Measurements from ENCODE around the gene EMC1.

EMC1 gene

DNA sequence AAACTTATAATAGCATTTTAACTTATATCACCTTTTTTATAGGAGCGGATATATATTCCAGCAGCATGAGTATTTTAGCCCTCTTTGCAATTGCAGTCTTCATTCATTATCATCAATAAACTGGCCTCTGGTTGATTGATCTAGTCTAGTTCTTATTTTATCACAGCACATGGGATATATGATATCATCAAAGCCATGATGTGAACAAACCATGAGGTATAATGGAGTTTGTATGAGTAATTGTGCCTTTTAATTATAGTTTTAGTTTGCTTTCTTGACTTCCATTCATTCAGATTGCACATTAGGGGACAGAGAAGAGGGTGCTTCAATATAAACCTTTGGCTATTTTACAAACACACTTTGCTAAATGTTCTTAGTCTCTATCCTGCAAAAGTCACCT lies 37.7 kb downstream of the EMC1 start:
- H3K27ac ChIP-seq (replicated peaks): no peak overlapping the region
- TF ChIP-seq, protein P1, sequence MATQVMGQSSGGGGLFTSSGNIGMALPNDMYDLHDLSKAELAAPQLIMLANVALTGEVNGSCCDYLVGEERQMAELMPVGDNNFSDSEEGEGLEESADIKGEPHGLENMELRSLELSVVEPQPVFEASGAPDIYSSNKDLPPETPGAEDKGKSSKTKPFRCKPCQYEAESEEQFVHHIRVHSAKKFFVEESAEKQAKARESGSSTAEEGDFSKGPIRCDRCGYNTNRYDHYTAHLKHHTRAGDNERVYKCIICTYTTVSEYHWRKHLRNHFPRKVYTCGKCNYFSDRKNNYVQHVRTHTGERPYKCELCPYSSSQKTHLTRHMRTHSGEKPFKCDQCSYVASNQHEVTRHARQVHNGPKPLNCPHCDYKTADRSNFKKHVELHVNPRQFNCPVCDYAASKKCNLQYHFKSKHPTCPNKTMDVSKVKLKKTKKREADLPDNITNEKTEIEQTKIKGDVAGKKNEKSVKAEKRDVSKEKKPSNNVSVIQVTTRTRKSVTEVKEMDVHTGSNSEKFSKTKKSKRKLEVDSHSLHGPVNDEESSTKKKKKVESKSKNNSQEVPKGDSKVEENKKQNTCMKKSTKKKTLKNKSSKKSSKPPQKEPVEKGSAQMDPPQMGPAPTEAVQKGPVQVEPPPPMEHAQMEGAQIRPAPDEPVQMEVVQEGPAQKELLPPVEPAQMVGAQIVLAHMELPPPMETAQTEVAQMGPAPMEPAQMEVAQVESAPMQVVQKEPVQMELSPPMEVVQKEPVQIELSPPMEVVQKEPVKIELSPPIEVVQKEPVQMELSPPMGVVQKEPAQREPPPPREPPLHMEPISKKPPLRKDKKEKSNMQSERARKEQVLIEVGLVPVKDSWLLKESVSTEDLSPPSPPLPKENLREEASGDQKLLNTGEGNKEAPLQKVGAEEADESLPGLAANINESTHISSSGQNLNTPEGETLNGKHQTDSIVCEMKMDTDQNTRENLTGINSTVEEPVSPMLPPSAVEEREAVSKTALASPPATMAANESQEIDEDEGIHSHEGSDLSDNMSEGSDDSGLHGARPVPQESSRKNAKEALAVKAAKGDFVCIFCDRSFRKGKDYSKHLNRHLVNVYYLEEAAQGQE (IDR thresholded peaks at IDR 0.05; ENCODE audit: insufficient replicate concordance, low read depth): no peak
- TF ChIP-seq, protein P2, sequence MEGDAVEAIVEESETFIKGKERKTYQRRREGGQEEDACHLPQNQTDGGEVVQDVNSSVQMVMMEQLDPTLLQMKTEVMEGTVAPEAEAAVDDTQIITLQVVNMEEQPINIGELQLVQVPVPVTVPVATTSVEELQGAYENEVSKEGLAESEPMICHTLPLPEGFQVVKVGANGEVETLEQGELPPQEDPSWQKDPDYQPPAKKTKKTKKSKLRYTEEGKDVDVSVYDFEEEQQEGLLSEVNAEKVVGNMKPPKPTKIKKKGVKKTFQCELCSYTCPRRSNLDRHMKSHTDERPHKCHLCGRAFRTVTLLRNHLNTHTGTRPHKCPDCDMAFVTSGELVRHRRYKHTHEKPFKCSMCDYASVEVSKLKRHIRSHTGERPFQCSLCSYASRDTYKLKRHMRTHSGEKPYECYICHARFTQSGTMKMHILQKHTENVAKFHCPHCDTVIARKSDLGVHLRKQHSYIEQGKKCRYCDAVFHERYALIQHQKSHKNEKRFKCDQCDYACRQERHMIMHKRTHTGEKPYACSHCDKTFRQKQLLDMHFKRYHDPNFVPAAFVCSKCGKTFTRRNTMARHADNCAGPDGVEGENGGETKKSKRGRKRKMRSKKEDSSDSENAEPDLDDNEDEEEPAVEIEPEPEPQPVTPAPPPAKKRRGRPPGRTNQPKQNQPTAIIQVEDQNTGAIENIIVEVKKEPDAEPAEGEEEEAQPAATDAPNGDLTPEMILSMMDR (IDR thresholded peaks at IDR 0.05; ENCODE audit: insufficient read depth, low read length): no peak
- TF ChIP-seq GABPA (IDR thresholded peaks at IDR 0.05; ENCODE audit: low read depth): no peak
- no peak for TF ChIP-seq POLR2AphosphoS5 (IDR thresholded peaks at IDR 0.05; ENCODE audit: low read depth)
- TF ChIP-seq SPI1 (IDR thresholded peaks at IDR 0.05; ENCODE audit: borderline replicate concordance, low read depth): no peak
- DNase-seq (ENCODE audit: low read depth in 1 of 2, low spot score in 1 of 2): no peak
- H3K27me3 ChIP-seq (ENCODE audit: insufficient read depth, poor library complexity, severe bottlenecking): no peaks in the 10 kb centered on the region
- H3K4me3 ChIP-seq (replicated peaks; ENCODE audit: insufficient read depth, low read length): no peak overlapping the region

DNA sequence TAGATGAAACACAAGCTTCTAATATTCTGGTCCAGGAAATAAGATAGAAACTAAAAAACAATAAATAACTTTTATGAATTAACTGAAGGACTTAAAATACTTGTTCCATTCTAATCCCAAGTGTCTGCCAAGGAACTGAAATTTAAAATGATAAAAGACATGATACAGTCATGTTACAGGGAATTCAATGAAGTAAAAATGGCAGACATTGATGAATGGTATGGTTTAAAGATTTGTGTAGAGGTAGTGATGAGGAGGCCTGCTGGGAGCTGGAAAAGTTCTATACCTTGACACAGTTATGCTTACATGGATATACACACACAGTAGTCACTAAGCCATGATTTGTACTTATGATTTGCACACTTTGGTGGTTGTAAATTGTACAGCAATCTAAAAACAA lies 39.2 kb downstream of the EMC1 start:
- H3K4me3 ChIP-seq (replicated peaks; ENCODE audit: insufficient read depth, low read length): no peak overlapping the region
- H3K27ac ChIP-seq (replicated peaks): no peak overlapping the region; the same call in 1 of the 2 replicates
- H3K27me3 ChIP-seq (ENCODE audit: insufficient read depth, poor library complexity, severe bottlenecking): no peaks in the 10 kb centered on the region
- no peak for DNase-seq (ENCODE audit: low read depth in 1 of 2, low spot score in 1 of 2)
- no peak for TF ChIP-seq GABPA (IDR thresholded peaks at IDR 0.05; ENCODE audit: low read depth)
- TF ChIP-seq POLR2AphosphoS5 (IDR thresholded peaks at IDR 0.05; ENCODE audit: low read depth): no peak
- TF ChIP-seq SPI1 (IDR thresholded peaks at IDR 0.05; ENCODE audit: borderline replicate concordance, low read depth): no peak
- TF ChIP-seq, protein P1 (IDR thresholded peaks at IDR 0.05; ENCODE audit: insufficient replicate concordance, low read depth): no peak
- TF ChIP-seq, protein P2 (IDR thresholded peaks at IDR 0.05; ENCODE audit: insufficient read depth, low read length): no peak

DNA sequence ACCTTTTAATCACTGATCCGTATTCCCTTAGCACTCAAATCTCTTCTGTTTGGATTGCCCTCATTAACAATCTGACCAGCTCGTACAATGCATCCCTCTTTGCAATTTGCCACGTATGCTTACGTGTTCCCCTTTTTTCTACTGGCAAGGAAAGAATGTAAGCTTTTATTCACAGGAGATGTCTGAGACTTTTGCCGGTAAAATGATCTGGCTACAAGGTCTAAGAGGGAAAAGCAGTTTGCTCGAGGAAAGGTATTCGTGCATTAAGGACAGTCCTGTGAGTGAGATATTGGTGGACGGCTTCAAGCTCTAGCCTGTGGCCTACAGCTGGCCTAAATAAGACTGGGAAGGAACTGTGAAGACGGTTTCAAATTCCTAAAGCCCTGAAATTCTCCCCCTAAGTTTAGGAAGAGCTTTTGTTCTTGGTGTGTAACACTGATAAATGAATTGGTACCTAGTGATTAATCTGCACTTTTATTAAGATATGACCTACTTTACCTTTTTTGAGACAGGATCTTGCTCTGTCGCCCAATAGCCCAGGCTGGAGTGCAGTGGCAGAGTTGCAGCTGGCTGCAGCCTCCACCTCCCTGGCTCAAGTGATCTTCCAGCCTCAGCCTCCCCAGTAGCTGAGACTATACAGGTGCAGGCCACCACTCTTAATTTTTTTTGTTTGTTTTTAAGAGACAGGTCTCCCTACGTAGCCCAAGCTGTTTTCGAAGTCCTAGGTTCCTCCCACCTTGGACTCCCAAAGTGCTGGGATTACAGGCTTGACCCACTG lies 40.4 kb downstream of the EMC1 start:
- TF ChIP-seq POLR2AphosphoS5 (IDR thresholded peaks at IDR 0.05; ENCODE audit: low read depth): no peak
- TF ChIP-seq, protein P2 (IDR thresholded peaks at IDR 0.05; ENCODE audit: insufficient read depth, low read length): no peak
- TF ChIP-seq SPI1 (IDR thresholded peaks at IDR 0.05; ENCODE audit: borderline replicate concordance, low read depth): peak; percentile 74; the same call in 1 of the 2 replicates
- Histone ChIP-seq H3K27ac (replicated peaks) (peak overlapping the region; percentile 97), H3K27me3 (ENCODE audit: insufficient read depth, poor library complexity, severe bottlenecking) (no peaks in the 10 kb centered on the region), H3K4me3 (replicated peaks; ENCODE audit: insufficient read depth, low read length) (peak overlapping the region; percentile 66)
- DNase-seq (ENCODE audit: low read depth in 1 of 2, low spot score in 1 of 2): peak in 1 of 2 experiments; percentile 43

All from HL-60 (cell line).